ENCODE measurements around the gene B3GALT5. TPM values are rescaled to one million over a fixed set of nuclear protein-coding genes. Genes with fewer than 3 reads are reported as not detected.
A peak's percentile ranks its signal among the peaks of the same experiment; 100 is the strongest.

Gene B3GALT5
- total and polyA plus RNA-seq, 8 donors, result 0.12 to 8.3 (median 2.7) TPM; not detected in 1

GRCh38 chr21:39650801-39651200 is 38.1 kb downstream of the B3GALT5 start:
- no peaks in the 10 kb centered on the region for H3K27me3 ChIP-seq
- no peak overlapping the region for H3K4me3 ChIP-seq
- H3K36me3 ChIP-seq, result no peaks in the 10 kb centered on the region
- TF ChIP-seq EP300 (IDR thresholded peaks at IDR 0.05), result no peak
- no peak for TF ChIP-seq CTCF (IDR thresholded peaks at IDR 0.05)
- no peak for TF ChIP-seq POLR2AphosphoS5 (IDR thresholded peaks at IDR 0.05)
- no peak for TF ChIP-seq POLR2A (IDR thresholded peaks at IDR 0.05)
- H3K9me3 ChIP-seq, result peaks cover 0 to 16% (median 11%) of the 10 kb centered on the region in 4 donors
- no peak overlapping the region for H3K27ac ChIP-seq
- no peaks in the 10 kb centered on the region for H3K4me1 ChIP-seq
- 86 to 91% (median 87%) methylated on average over 7 of the region's 7 CpGs for WGBS, 5 donors
- DNase-seq, result no peak
- intact Hi-C loops (cut with DNase I; ENCODE audit: low total_unique reads), result no loop called here

GRCh38 chr21:39651206-39651605 is 38.5 kb downstream of the B3GALT5 start:
- 74 to 100% (median 83%) methylated on average over 2 to 3 of the region's 3 CpGs for WGBS, 5 donors
- H3K27ac ChIP-seq, result no peak overlapping the region
- DNase-seq, result no peak

GRCh38 chr21:39654951-39655350 is 42.2 kb downstream of the B3GALT5 start:
- Histone ChIP-seq H3K4me3 (no peak overlapping the region), H3K36me3 (no peaks in the 10 kb centered on the region), H3K9me3 (peaks cover 0 to 16% (median 11%) of the 10 kb centered on the region in 4 donors), H3K4me1 (peaks cover 0 to 8% (median 2%) of the 10 kb centered on the region in 4 donors), H3K27me3 (no peaks in the 10 kb centered on the region), H3K27ac (peak overlapping the region in 1 of 5 donors; percentile 59)
- WGBS, 5 donors, result 47 to 77% (median 66%) methylated on average over 3 of the region's 3 CpGs
- no peak for DNase-seq
- intact Hi-C loops (cut with DNase I; ENCODE audit: low total_unique reads), result no loop called here
- TF ChIP-seq CTCF (IDR thresholded peaks at IDR 0.05), result no peak
- TF ChIP-seq EP300 (IDR thresholded peaks at IDR 0.05), result no peak
- TF ChIP-seq POLR2A (IDR thresholded peaks at IDR 0.05), result no peak
- no peak for TF ChIP-seq POLR2AphosphoS5 (IDR thresholded peaks at IDR 0.05)

More at GRCh38 chr21:39651206-39651605, 38.5 kb downstream of the B3GALT5 start:
- Histone ChIP-seq H3K36me3 (no peaks in the 10 kb centered on the region), H3K4me3 (no peak overlapping the region), H3K9me3 (peaks cover 0 to 16% (median 11%) of the 10 kb centered on the region in 4 donors), H3K27me3 (no peaks in the 10 kb centered on the region), H3K4me1 (no peaks in the 10 kb centered on the region)
- TF ChIP-seq CTCF (IDR thresholded peaks at IDR 0.05), result no peak
- no peak for TF ChIP-seq POLR2AphosphoS5 (IDR thresholded peaks at IDR 0.05)
- no peak for TF ChIP-seq EP300 (IDR thresholded peaks at IDR 0.05)
- no peak for TF ChIP-seq POLR2A (IDR thresholded peaks at IDR 0.05)
- intact Hi-C loops (cut with DNase I; ENCODE audit: low total_unique reads), result no loop called here

GRCh38 chr21:39655589-39655988 is 42.8 kb downstream of the B3GALT5 start:
- WGBS, 5 donors, result 73 to 92% (median 88%) methylated on average over 10 to 11 of the region's 11 CpGs
- H3K27ac ChIP-seq, result peak overlapping the region in 1 of 5 donors; percentile 59
- H3K4me1 ChIP-seq, result peaks cover 0 to 15% (median 8%) of the 10 kb centered on the region in 4 donors

More at GRCh38 chr21:39655589-39655988, 42.8 kb downstream of the B3GALT5 start:
- TF ChIP-seq POLR2A (IDR thresholded peaks at IDR 0.05) (no peak), CTCF (IDR thresholded peaks at IDR 0.05) (no peak), EP300 (IDR thresholded peaks at IDR 0.05) (no peak), POLR2AphosphoS5 (IDR thresholded peaks at IDR 0.05) (peak in 1 of 3 donors; percentile 4)
- Histone ChIP-seq H3K9me3 (peaks cover 0 to 16% (median 11%) of the 10 kb centered on the region in 4 donors), H3K36me3 (no peaks in the 10 kb centered on the region), H3K27me3 (no peaks in the 10 kb centered on the region), H3K4me3 (no peak overlapping the region)
- no peak for DNase-seq
- intact Hi-C loops (cut with DNase I; ENCODE audit: low total_unique reads), result no loop called here
